Measurements from ENCODE around the gene SETD5.

DNA sequence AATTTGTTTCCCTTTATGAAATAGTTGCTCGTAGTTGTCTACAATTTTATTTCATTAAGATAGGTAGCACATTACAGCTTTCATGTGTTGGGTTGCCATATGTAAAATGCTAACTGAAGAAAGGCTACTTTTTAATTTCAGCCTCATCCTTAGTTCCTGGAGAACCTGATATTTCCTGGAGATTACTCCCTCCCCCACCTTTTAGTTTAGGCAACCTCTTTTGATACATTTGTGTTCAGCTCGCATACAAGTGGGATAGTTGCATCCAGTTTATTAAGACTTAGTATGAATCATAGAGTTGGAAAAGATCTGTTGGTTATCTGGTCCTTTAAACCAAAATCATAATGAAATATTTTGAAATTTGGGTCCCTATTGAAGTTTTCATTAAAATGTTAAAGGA lies 6.0 kb downstream of the SETD5 start:
- TF ChIP-seq, protein P1, sequence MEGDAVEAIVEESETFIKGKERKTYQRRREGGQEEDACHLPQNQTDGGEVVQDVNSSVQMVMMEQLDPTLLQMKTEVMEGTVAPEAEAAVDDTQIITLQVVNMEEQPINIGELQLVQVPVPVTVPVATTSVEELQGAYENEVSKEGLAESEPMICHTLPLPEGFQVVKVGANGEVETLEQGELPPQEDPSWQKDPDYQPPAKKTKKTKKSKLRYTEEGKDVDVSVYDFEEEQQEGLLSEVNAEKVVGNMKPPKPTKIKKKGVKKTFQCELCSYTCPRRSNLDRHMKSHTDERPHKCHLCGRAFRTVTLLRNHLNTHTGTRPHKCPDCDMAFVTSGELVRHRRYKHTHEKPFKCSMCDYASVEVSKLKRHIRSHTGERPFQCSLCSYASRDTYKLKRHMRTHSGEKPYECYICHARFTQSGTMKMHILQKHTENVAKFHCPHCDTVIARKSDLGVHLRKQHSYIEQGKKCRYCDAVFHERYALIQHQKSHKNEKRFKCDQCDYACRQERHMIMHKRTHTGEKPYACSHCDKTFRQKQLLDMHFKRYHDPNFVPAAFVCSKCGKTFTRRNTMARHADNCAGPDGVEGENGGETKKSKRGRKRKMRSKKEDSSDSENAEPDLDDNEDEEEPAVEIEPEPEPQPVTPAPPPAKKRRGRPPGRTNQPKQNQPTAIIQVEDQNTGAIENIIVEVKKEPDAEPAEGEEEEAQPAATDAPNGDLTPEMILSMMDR (IDR thresholded peaks at IDR 0.05), result no peak
- TF ChIP-seq POLR2A (IDR thresholded peaks at IDR 0.05), result no peak

All from Peyer's patch (tissue), 4 donors.